ENCODE results near the gene DCP2. TPM values are rescaled to one million over a fixed set of nuclear protein-coding genes. Genes with fewer than 3 reads are reported as not detected.
A peak's percentile ranks its signal among the peaks of the same experiment; 100 is the strongest.

DCP2 gene
- total and polyA plus RNA-seq, 10 of the 15 experiments (the other 5 are each of a cell fraction or from before 2014, with no cell fraction given): 23.4 to 81.6 (median 47.4) TPM

DNA sequence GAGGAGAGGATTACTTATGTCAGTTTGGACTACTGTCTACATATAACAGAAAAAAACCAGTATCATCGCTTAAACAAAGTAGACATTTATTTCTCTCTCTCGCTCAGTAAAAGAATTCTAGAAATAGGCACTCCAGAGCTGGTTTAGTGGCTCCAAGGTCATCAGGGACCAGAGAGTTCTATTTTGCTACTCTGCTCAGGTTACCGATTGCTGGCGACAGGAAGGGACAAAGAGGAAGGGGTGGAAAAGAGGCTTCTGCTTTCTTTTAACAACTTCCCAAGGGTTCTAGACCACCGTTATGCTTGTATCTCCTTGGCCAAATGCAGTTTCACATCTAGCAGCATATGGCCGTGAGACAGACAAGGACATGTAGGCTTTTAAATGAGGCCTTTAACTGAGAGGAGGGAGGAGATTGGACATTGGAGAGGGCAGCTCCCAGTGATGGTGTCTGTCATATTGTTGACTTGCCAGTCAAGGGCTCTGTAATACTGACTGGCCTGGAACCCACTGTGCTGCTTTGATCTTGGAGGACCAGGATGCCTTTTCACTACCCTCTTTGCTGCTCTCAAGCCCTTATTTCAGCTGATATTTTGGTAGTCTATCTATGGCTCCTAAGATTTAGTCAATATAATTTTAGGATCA is 15.6 kb upstream of the DCP2 start:
- no peak overlapping the region for H3K9ac ChIP-seq (ENCODE audit: control insufficient read depth, insufficient read depth, low read length)
- H3K27ac ChIP-seq (ENCODE audit: control insufficient read depth, insufficient read depth): no peak overlapping the region
- peaks cover 38% of the 10 kb centered on the region for H3K4me1 ChIP-seq (ENCODE audit: control insufficient read depth, insufficient read depth, low read length)
- DNase-seq (ENCODE audit: low read depth, low spot score) (no peak), FAIRE-seq (no peak), ATAC-seq (no peak)
- H3K4me2 ChIP-seq (ENCODE audit: control insufficient read depth, insufficient read depth): no peak overlapping the region
- no peaks in the 10 kb centered on the region for H4K20me1 ChIP-seq (ENCODE audit: control insufficient read depth, insufficient read depth)
- 87% methylated on average over 6 of the region's 6 CpGs for whole genome bisulfite sequencing (ENCODE audit: insufficient coverage, insufficient replicate concordance, low lambda C conversion rate, missing lambda C conversion rate)
- no peaks in the 10 kb centered on the region for H3K27me3 ChIP-seq (replicated peaks in 1 of 2; ENCODE audit: control insufficient read depth in 2 of 2, insufficient read depth in 2 of 2, low read length in 1 of 2)
- no peak overlapping the region for H3K4me3 ChIP-seq
- ChIA-PET RAD21 (ENCODE audit: unreplicated experiment) (interaction anchor here (0.7 to 9.8 kb wide), 6 partner anchors 9 to 269 kb away, joined by 3 to 85 read pairs (median 4); partner anchors contain the start of gene REEP5), CTCF (interaction anchor here (0.7 to 1.4 kb wide), 8 partner anchors 8 to 1430 kb away, joined by 3 to 9 read pairs (median 4); no protein-coding TSS in a partner anchor), POLR2A (interaction anchor here (0.6 to 1.0 kb wide), 4 partner anchors 13 to 46 kb away, joined by 3 to 8 read pairs (median 3); no protein-coding TSS in a partner anchor), SMC1A (ENCODE audit: uncharacterized antibody, unreplicated experiment) (interaction anchor here (1.2 to 5.0 kb wide), 8 partner anchors 12 to 171 kb away, joined by 3 to 34 read pairs (median 8); no protein-coding TSS in a partner anchor)
- intact Hi-C loops (cut with micrococcal nuclease; ENCODE audit: unreplicated experiment) (no loop called here), in situ Hi-C loops (cut with MboI) (loop anchor here (25.0 kb wide), 1 partner anchor 1449 kb away; the partner anchor contains the start of gene STARD4)
- no peaks in the 10 kb centered on the region for H3K9me3 ChIP-seq (replicated peaks; ENCODE audit: control insufficient read depth, insufficient read depth, low read length)
- H3K79me2 ChIP-seq (ENCODE audit: control insufficient read depth, insufficient read depth, low read length): no peaks in the 10 kb centered on the region
- no TSS peak for BruUV-seq (replicated peaks)
- peak overlapping the region; percentile 58 for H2AFZ ChIP-seq (ENCODE audit: control insufficient read depth, low read depth, low read length)
- no peaks in the 10 kb centered on the region for H3K36me3 ChIP-seq (ENCODE audit: control insufficient read depth in 2 of 2, insufficient read depth in 2 of 2, low read length in 1 of 2)
- TF ChIP-seq PAX5 (IDR thresholded peaks at IDR 0.05; ENCODE audit: borderline replicate concordance, low read depth, low read length): no peak
- TF ChIP-seq SUZ12 (IDR thresholded peaks at IDR 0.05; ENCODE audit: unreplicated experiment): no peak
- TF ChIP-seq JUND (IDR thresholded peaks at IDR 0.05; ENCODE audit: low read depth, low read length): no peak
- no peak for TF ChIP-seq WRNIP1 (IDR thresholded peaks at IDR 0.05; ENCODE audit: borderline replicate concordance, low read depth, low read length)
- no peak for TF ChIP-seq ETV6 (conservative IDR thresholded peaks at IDR 0.05 in 1 of 2, IDR thresholded peaks at IDR 0.05 in 1 of 2; ENCODE audit: borderline replicate concordance in 1 of 2, low read depth in 1 of 2)
- no peak for TF ChIP-seq ZZZ3 (IDR thresholded peaks at IDR 0.05; ENCODE audit: control insufficient read depth, insufficient read length, low read depth)
- no peak for TF ChIP-seq POLR2AphosphoS5 (IDR thresholded peaks at IDR 0.05; ENCODE audit: low read length)
- TF ChIP-seq KDM1A (IDR thresholded peaks at IDR 0.05; ENCODE audit: borderline replicate concordance): no peak
- TF ChIP-seq NR2C2 (IDR thresholded peaks at IDR 0.05; ENCODE audit: borderline replicate concordance, control insufficient read depth, insufficient read length, low read depth): no peak
- TF ChIP-seq NR2F1 (conservative IDR thresholded peaks at IDR 0.05): no peak
- TF ChIP-seq, protein P1, sequence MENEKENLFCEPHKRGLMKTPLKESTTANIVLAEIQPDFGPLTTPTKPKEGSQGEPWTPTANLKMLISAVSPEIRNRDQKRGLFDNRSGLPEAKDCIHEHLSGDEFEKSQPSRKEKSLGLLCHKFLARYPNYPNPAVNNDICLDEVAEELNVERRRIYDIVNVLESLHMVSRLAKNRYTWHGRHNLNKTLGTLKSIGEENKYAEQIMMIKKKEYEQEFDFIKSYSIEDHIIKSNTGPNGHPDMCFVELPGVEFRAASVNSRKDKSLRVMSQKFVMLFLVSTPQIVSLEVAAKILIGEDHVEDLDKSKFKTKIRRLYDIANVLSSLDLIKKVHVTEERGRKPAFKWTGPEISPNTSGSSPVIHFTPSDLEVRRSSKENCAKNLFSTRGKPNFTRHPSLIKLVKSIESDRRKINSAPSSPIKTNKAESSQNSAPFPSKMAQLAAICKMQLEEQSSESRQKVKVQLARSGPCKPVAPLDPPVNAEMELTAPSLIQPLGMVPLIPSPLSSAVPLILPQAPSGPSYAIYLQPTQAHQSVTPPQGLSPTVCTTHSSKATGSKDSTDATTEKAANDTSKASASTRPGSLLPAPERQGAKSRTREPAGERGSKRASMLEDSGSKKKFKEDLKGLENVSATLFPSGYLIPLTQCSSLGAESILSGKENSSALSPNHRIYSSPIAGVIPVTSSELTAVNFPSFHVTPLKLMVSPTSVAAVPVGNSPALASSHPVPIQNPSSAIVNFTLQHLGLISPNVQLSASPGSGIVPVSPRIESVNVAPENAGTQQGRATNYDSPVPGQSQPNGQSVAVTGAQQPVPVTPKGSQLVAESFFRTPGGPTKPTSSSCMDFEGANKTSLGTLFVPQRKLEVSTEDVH (IDR thresholded peaks at IDR 0.05; ENCODE audit: low read depth, partially characterized antibody): no peak
- TF ChIP-seq LARP7 (IDR thresholded peaks at IDR 0.05): no peak
- TF ChIP-seq, protein P2, sequence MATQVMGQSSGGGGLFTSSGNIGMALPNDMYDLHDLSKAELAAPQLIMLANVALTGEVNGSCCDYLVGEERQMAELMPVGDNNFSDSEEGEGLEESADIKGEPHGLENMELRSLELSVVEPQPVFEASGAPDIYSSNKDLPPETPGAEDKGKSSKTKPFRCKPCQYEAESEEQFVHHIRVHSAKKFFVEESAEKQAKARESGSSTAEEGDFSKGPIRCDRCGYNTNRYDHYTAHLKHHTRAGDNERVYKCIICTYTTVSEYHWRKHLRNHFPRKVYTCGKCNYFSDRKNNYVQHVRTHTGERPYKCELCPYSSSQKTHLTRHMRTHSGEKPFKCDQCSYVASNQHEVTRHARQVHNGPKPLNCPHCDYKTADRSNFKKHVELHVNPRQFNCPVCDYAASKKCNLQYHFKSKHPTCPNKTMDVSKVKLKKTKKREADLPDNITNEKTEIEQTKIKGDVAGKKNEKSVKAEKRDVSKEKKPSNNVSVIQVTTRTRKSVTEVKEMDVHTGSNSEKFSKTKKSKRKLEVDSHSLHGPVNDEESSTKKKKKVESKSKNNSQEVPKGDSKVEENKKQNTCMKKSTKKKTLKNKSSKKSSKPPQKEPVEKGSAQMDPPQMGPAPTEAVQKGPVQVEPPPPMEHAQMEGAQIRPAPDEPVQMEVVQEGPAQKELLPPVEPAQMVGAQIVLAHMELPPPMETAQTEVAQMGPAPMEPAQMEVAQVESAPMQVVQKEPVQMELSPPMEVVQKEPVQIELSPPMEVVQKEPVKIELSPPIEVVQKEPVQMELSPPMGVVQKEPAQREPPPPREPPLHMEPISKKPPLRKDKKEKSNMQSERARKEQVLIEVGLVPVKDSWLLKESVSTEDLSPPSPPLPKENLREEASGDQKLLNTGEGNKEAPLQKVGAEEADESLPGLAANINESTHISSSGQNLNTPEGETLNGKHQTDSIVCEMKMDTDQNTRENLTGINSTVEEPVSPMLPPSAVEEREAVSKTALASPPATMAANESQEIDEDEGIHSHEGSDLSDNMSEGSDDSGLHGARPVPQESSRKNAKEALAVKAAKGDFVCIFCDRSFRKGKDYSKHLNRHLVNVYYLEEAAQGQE (IDR thresholded peaks at IDR 0.05; ENCODE audit: low read depth, low read length): no peak
- TF ChIP-seq RELA (IDR thresholded peaks at IDR 0.05; ENCODE audit: borderline replicate concordance, partially characterized antibody): no peak
- no peak for TF ChIP-seq ZNF622 (IDR thresholded peaks at IDR 0.05)
- TF ChIP-seq EP300 (IDR thresholded peaks at IDR 0.05; ENCODE audit: borderline replicate concordance in 1 of 2, control insufficient read depth in 1 of 2, low read depth in 2 of 2, low read length in 2 of 2): no peak
- no peak for TF ChIP-seq MTA3 (IDR thresholded peaks at IDR 0.05; ENCODE audit: borderline replicate concordance, low read length)
